ENCODE results near the gene DCHS1. TPM values are rescaled to one million over a fixed set of nuclear protein-coding genes. Genes with fewer than 3 reads are reported as not detected.
A peak's percentile ranks its signal among the peaks of the same experiment; 100 is the strongest.

DCHS1 gene
- total RNA-seq, 6 donors from 2014 or later = 9.2 to 32.2 (median 12.8) TPM

GRCh38 chr11:6652182-6652581, 3.4 kb downstream of the DCHS1 start:
- DNase-seq = no peak
- H3K4me1 ChIP-seq = peaks cover 17 to 25% (median 22%) of the 10 kb centered on the region in 4 donors
- H3K27me3 ChIP-seq = peaks cover 0 to 4% (median 0%) of the 10 kb centered on the region in 4 donors
- no peaks in the 10 kb centered on the region for H3K9me3 ChIP-seq
- TF ChIP-seq CTCF (IDR thresholded peaks at IDR 0.05) = no peak
- TF ChIP-seq POLR2A (IDR thresholded peaks at IDR 0.05) = no peak
- no peak for TF ChIP-seq EP300 (IDR thresholded peaks at IDR 0.05)
- TF ChIP-seq POLR2AphosphoS5 (IDR thresholded peaks at IDR 0.05) = no peak
- no peak for ATAC-seq (ENCODE audit: low FRiP score in 2 of 2)
- H3K27ac ChIP-seq = peak overlapping the region in 1 of 4 donors; percentile 12
- no peaks in the 10 kb centered on the region for H3K36me3 ChIP-seq
- WGBS, 2 donors = 51 to 54% methylated on average over 3 of the region's 3 CpGs
- H3K4me3 ChIP-seq = no peak overlapping the region

- H3K9me3 ChIP-seq = no peaks in the 10 kb centered on the region
- peaks cover 0 to 4% (median 0%) of the 10 kb centered on the region in 4 donors for H3K27me3 ChIP-seq
- no peaks in the 10 kb centered on the region for H3K36me3 ChIP-seq
- DNase-seq = no peak
- ATAC-seq (ENCODE audit: low FRiP score in 2 of 2) = no peak
- TF ChIP-seq EP300 (IDR thresholded peaks at IDR 0.05) = no peak
- no peak for TF ChIP-seq CTCF (IDR thresholded peaks at IDR 0.05)
- no peak for TF ChIP-seq POLR2A (IDR thresholded peaks at IDR 0.05)
- no peak for TF ChIP-seq POLR2AphosphoS5 (IDR thresholded peaks at IDR 0.05)
- H3K4me1 ChIP-seq = peaks cover 29 to 35% (median 33%) of the 10 kb centered on the region in 4 donors
- 72 to 78% methylated on average over 6 of the region's 6 CpGs for WGBS, 2 donors
- H3K4me3 ChIP-seq = no peak overlapping the region
- H3K27ac ChIP-seq = peak overlapping the region in 1 of 4 donors; percentile 23
These were observed 4.6 kb downstream of the DCHS1 start for GRCh38 chr11:6650980-6651379.

- H3K9me3 ChIP-seq = no peaks in the 10 kb centered on the region
- ATAC-seq (ENCODE audit: low FRiP score in 2 of 2) (no peak), DNase-seq (no peak)
- TF ChIP-seq POLR2A (IDR thresholded peaks at IDR 0.05) = no peak
- TF ChIP-seq CTCF (IDR thresholded peaks at IDR 0.05) = no peak
- TF ChIP-seq EP300 (IDR thresholded peaks at IDR 0.05) = no peak
- TF ChIP-seq POLR2AphosphoS5 (IDR thresholded peaks at IDR 0.05) = no peak
- peaks cover 35 to 38% (median 37%) of the 10 kb centered on the region in 4 donors for H3K4me1 ChIP-seq
- H3K36me3 ChIP-seq = no peaks in the 10 kb centered on the region
- H3K4me3 ChIP-seq = no peak overlapping the region
- H3K27ac ChIP-seq = peak overlapping the region in 2 of 4 donors; percentile 15 to 89
- peaks cover 0 to 2% (median 0%) of the 10 kb centered on the region in 4 donors for H3K27me3 ChIP-seq
These were observed 5.5 kb downstream of the DCHS1 start for GRCh38 chr11:6650104-6650503.

GRCh38 chr11:6648501-6648900, 7.1 kb downstream of the DCHS1 start:
- Histone ChIP-seq H3K4me1 (peaks cover 29 to 36% (median 33%) of the 10 kb centered on the region in 4 donors), H3K4me3 (no peak overlapping the region), H3K27ac (peak overlapping the region in 3 of 4 donors; percentile 10 to 89 (median 86)), H3K27me3 (no peaks in the 10 kb centered on the region), H3K9me3 (no peaks in the 10 kb centered on the region), H3K36me3 (no peaks in the 10 kb centered on the region)
- DNase-seq (no peak), ATAC-seq (ENCODE audit: low FRiP score in 2 of 2) (no peak)
- TF ChIP-seq CTCF (IDR thresholded peaks at IDR 0.05) (no peak), EP300 (IDR thresholded peaks at IDR 0.05) (no peak), POLR2A (IDR thresholded peaks at IDR 0.05) (no peak), POLR2AphosphoS5 (IDR thresholded peaks at IDR 0.05) (no peak)
- 13 to 24% methylated on average over 1 of the region's 1 CpG for WGBS, 2 donors

- no peak overlapping the region for H3K4me3 ChIP-seq
- no peak for TF ChIP-seq CTCF (IDR thresholded peaks at IDR 0.05)
- no peak for TF ChIP-seq POLR2AphosphoS5 (IDR thresholded peaks at IDR 0.05)
- no peak for TF ChIP-seq POLR2A (IDR thresholded peaks at IDR 0.05)
- no peak for TF ChIP-seq EP300 (IDR thresholded peaks at IDR 0.05)
- WGBS, 2 donors = 87 to 100% methylated on average over 2 of the region's 2 CpGs
- no peaks in the 10 kb centered on the region for H3K9me3 ChIP-seq
- H3K27ac ChIP-seq = peak overlapping the region; percentile 58 to 89 (median 81)
- DNase-seq (no peak), ATAC-seq (ENCODE audit: low FRiP score in 2 of 2) (no peak)
- no peaks in the 10 kb centered on the region for H3K36me3 ChIP-seq
- H3K27me3 ChIP-seq = no peaks in the 10 kb centered on the region
- H3K4me1 ChIP-seq = peaks cover 27 to 37% (median 35%) of the 10 kb centered on the region in 4 donors
These were observed 7.8 kb downstream of the DCHS1 start for GRCh38 chr11:6647836-6648235.

Data from upper lobe of left lung (tissue), 6 donors.